AG10803 (cell line): ENCODE data around the gene ANKS1A.

ENCODE experiments used
- DNase-seq: peaks from one replicate; pipeline ENCODE4 v3.0.0; 2010; ENCODE audit warnings: low read depth
- H3K4me3 ChIP-seq: 2 replicates; pipeline ENCODE4 v1.5.1; 2011; ENCODE audit warnings: mild to moderate bottlenecking, low read length, control low read depth
- CTCF ChIP-seq: conservative IDR thresholded peaks from 2 replicates; pipeline ENCODE4 v1.5.1; 2011; ENCODE audit warnings: mild to moderate bottlenecking, low read length, control low read depth, inconsistent platforms

Gene ANKS1A

GRCh38 chr6:35023091-35024000 is 134.3 kb downstream of the ANKS1A start:
- H3K4me3 ChIP-seq = no peak overlapping the region
- no peak for DNase-seq
- TF ChIP-seq CTCF = no peak

DNA sequence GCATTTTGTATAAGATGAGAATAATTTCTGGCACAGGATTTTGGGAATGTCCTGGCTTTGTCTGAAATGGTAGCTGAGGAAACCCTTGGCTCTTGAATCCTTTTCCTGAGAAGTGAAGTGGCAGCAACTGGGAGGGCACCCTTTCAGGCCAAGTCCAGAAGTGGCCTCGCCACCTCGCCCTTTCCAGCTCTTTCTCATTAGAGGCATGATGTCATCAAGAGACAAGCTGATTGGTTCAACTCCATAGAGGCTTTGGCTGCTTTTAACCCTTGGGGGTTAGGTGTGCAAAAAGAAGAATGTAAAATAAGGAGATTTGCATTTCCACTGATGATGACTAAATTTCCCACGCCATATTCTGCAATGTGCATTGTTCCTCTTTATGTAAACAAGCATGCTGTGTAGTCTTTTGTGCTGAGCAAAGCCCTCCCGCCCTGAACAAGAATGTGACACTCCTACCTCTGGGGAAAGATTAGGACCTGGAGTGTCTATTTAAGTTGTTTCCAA is 135.5 kb downstream of the ANKS1A start:
- peak; percentile 49 for DNase-seq
- H3K4me3 ChIP-seq = no peak overlapping the region
- no peak for TF ChIP-seq CTCF

DNA sequence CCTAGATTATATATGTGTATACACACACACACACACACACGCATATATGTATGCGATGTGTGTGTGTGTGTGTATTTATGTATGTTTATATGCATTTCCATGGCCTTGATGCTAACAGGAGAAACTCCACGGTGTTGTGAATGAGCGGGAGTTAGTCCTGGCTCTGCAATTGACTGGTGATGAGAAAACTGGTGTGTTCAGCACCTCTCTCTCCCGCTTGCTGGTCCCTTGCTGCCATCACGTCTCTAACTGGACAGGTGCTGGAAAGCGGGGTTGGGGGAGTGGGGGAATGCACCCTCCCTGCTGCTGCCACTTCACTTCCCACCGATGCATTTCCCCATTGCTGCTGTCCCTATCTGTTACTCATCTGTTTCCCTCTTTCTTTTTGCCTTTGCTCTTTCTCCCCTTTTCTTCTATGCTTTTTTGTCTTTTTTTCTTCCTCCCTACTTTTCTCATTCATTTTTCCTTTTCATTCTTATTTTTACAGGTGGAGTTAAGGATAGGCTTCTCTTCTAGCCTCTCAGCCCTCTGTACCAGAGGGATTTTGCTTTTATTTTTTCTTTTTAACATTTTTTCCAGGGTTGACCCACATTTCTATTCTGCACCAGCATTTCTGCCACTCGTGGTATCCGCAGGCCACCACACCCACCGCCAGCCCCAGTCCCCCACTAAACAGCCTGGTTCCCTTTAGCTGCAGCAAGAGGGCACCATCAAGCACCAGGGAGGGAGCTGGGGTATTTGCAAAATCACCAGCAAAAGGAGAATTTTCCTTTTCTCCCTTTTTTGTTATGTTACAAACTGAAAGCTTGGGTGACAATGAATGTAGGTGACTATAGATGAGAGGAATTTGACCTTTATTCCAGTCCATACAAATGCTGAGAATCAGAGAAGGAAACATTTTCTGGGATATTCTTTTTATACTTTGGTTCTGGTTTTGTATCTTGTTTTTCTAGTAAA is 136.5 kb downstream of the ANKS1A start:
- no peak overlapping the region for H3K4me3 ChIP-seq
- DNase-seq = no peak
- peak; percentile 41 for TF ChIP-seq CTCF

DNA sequence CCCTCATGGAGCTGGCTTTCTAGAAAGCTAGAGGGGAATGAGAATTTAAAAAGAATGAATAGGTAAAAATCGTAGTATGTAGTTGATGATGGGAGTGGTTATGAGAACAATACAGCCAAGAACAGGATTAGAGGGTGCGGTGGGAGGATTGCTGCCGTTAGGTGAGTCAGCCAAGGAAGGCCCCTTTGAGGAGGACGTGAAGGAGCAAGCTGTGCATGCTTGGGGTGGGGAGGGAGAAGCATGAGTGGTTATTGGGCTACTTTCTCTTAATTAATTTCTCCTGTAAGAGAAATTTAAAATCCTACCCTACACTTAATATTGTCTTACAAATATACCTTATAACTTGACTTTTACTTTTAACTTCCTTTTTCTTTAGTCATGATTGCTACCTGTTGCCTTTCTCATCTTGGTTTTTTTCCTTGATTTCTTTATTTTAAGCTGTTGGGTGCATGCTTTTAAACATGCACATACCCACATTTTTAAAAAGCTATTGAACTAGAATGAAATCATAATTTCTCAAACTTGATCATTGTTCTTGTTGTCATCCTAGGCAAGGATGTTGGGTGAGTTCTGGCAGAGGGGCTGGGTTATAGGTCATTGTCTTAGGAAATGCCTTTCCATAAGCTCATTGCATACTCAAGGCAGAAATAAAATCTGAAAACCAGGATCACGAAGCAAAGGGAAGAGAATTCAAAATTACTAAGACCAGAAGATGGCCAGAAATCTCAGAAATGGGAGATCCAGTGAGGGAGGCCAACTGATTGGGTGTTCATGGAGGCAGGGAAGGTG is 137.6 kb downstream of the ANKS1A start:
- no peak for DNase-seq
- no peak for TF ChIP-seq CTCF
- no peak overlapping the region for H3K4me3 ChIP-seq

GRCh38 chr6:35027807-35028206 is 138.8 kb downstream of the ANKS1A start:
- no peak overlapping the region for H3K4me3 ChIP-seq
- no peak for DNase-seq
- TF ChIP-seq CTCF = no peak

GRCh38 chr6:35028781-35029769 is 140.0 kb downstream of the ANKS1A start:
- no peak for DNase-seq

More at GRCh38 chr6:35028781-35029769, 140.0 kb downstream of the ANKS1A start:
- no peak overlapping the region for H3K4me3 ChIP-seq
- TF ChIP-seq CTCF = no peak
